ENCODE results near the gene RNH1. TPM values are rescaled to one million over a fixed set of nuclear protein-coding genes. Genes with fewer than 3 reads are reported as not detected.

Gene RNH1
- total RNA-seq, 4 donors from 2014 or later = 378 to 392 (median 383) TPM

GRCh38 chr11:530960-531831 is 24.2 kb upstream of the RNH1 start:
- 86% methylated on average over 17 of the region's 28 CpGs for WGBS
- DNase-seq (ENCODE audit: low spot score in 2 of 2) = peak; percentile 64 to 74
- peaks cover 34% of the 10 kb centered on the region for H3K4me1 ChIP-seq

GRCh38 chr11:529728-530411 is 22.8 kb upstream of the RNH1 start:
- WGBS = 73% methylated on average over 8 of the region's 18 CpGs
- Histone ChIP-seq H3K4me1 (peaks cover 28% of the 10 kb centered on the region), H3K27ac (no peak overlapping the region), H3K4me3 (no peak overlapping the region), H3K9me3 (no peaks in the 10 kb centered on the region), H3K27me3 (no peaks in the 10 kb centered on the region), H3K36me3 (peaks cover 31% of the 10 kb centered on the region)
- peak in 1 of 2 donors; percentile 75 for DNase-seq (ENCODE audit: low spot score in 2 of 2)
- TF ChIP-seq POLR2AphosphoS5 (IDR thresholded peaks at IDR 0.05) = no peak
- no peak for TF ChIP-seq EP300 (IDR thresholded peaks at IDR 0.05)
- no peak for TF ChIP-seq CTCF (IDR thresholded peaks at IDR 0.05)
- no peak for TF ChIP-seq POLR2A (IDR thresholded peaks at IDR 0.05)

More at GRCh38 chr11:530960-531831, 24.2 kb upstream of the RNH1 start:
- Histone ChIP-seq H3K27ac (no peak overlapping the region), H3K27me3 (no peaks in the 10 kb centered on the region), H3K9me3 (no peaks in the 10 kb centered on the region), H3K4me3 (no peak overlapping the region), H3K36me3 (peaks cover 31% of the 10 kb centered on the region)
- TF ChIP-seq CTCF (IDR thresholded peaks at IDR 0.05) (no peak), EP300 (IDR thresholded peaks at IDR 0.05) (no peak), POLR2A (IDR thresholded peaks at IDR 0.05) (no peak), POLR2AphosphoS5 (IDR thresholded peaks at IDR 0.05) (no peak)

GRCh38 chr11:528815-529727 is 22.0 kb upstream of the RNH1 start:
- H3K27me3 ChIP-seq = no peaks in the 10 kb centered on the region
- H3K9me3 ChIP-seq = no peaks in the 10 kb centered on the region
- H3K4me3 ChIP-seq = no peak overlapping the region
- no peak for TF ChIP-seq EP300 (IDR thresholded peaks at IDR 0.05)
- no peak for TF ChIP-seq CTCF (IDR thresholded peaks at IDR 0.05)
- TF ChIP-seq POLR2AphosphoS5 (IDR thresholded peaks at IDR 0.05) = no peak
- TF ChIP-seq POLR2A (IDR thresholded peaks at IDR 0.05) = no peak
- H3K36me3 ChIP-seq = peaks cover 31% of the 10 kb centered on the region
- H3K4me1 ChIP-seq = peaks cover 20% of the 10 kb centered on the region
- DNase-seq (ENCODE audit: low spot score in 2 of 2) = no peak
- 92% methylated on average over 2 of the region's 29 CpGs for WGBS
- no peak overlapping the region for H3K27ac ChIP-seq

GRCh38 chr11:528166-528814 is 21.2 kb upstream of the RNH1 start:
- 89% methylated on average over 16 of the region's 30 CpGs for WGBS
- Histone ChIP-seq H3K9me3 (no peaks in the 10 kb centered on the region), H3K36me3 (peaks cover 27% of the 10 kb centered on the region), H3K4me1 (peaks cover 12% of the 10 kb centered on the region), H3K4me3 (no peak overlapping the region), H3K27me3 (no peaks in the 10 kb centered on the region), H3K27ac (no peak overlapping the region)
- TF ChIP-seq EP300 (IDR thresholded peaks at IDR 0.05) = no peak
- no peak for TF ChIP-seq CTCF (IDR thresholded peaks at IDR 0.05)
- TF ChIP-seq POLR2A (IDR thresholded peaks at IDR 0.05) = no peak
- DNase-seq (ENCODE audit: low spot score in 2 of 2) = no peak
